Stimulated activated CD8-positive, alpha-beta memory T cell treated with anti-CD3 and anti-CD28 coated beads, Interleukin-4, amount 100 ng/mL, for 1 hour (primary cell): ENCODE data around the gene GAS2L3.
"Not testable (repeated sequence)": the region's sequence is repeated elsewhere in the genome, so short reads cannot be mapped to it uniquely, and the experiment has no call there.

ENCODE experiments used
- DNase-seq, 2 donors: peaks; one replicate each; pipeline ENCODE4 v3.0.0-alpha.2; 2020; ENCODE audit warnings: low read depth in 2 of 2, low spot score in 1 of 2

The GAS2L3 gene

GRCh38 chr12:100574187-100575074 is 947 bp downstream of the GAS2L3 start:
- no peak for DNase-seq

GRCh38 chr12:100576331-100577036 is 3.0 kb downstream of the GAS2L3 start:
- no peak for DNase-seq

GRCh38 chr12:100578923-100579322 is 5.4 kb downstream of the GAS2L3 start:
- DNase-seq, result no peak

GRCh38 chr12:100579844-100580243 is 6.4 kb downstream of the GAS2L3 start:
- DNase-seq, result no peak

GRCh38 chr12:100584256-100584655 is 10.8 kb downstream of the GAS2L3 start:
- DNase-seq, result no peak

GRCh38 chr12:100591979-100592378 is 18.5 kb downstream of the GAS2L3 start:
- DNase-seq, result no peak

GRCh38 chr12:100593490-100593889 is 20.0 kb downstream of the GAS2L3 start:
- DNase-seq, result no peak

GRCh38 chr12:100601626-100602025 is 28.1 kb downstream of the GAS2L3 start:
- no peak for DNase-seq

- DNase-seq, result not testable (repeated sequence)
Observed at GRCh38 chr12:100602997-100603396, 29.5 kb downstream of the GAS2L3 start.

- DNase-seq, result no peak
Observed at GRCh38 chr12:100608776-100609175, 35.3 kb downstream of the GAS2L3 start.

- DNase-seq, result no peak
Observed at GRCh38 chr12:100610666-100611430, 37.4 kb downstream of the GAS2L3 start.

- no peak for DNase-seq
Observed at GRCh38 chr12:100612606-100613005, 39.1 kb downstream of the GAS2L3 start.

GRCh38 chr12:100624571-100624970 is 51.1 kb downstream of the GAS2L3 start:
- no peak for DNase-seq

- no peak for DNase-seq
Observed at GRCh38 chr12:100632445-100632892, 59.0 kb downstream of the GAS2L3 start.

- DNase-seq, result not testable (repeated sequence)
Observed at GRCh38 chr12:100633082-100633785, 59.8 kb downstream of the GAS2L3 start.

- DNase-seq, result no peak
Observed at GRCh38 chr12:100643246-100643645, 69.8 kb downstream of the GAS2L3 start.

- DNase-seq, result no peak
Observed at GRCh38 chr12:100646896-100647295, 73.4 kb downstream of the GAS2L3 start.

- no peak for DNase-seq
Observed at GRCh38 chr12:100651108-100651507, 77.6 kb downstream of the GAS2L3 start.

GRCh38 chr12:100651694-100652093 is 78.2 kb downstream of the GAS2L3 start:
- no peak for DNase-seq

- no peak for DNase-seq
Observed at GRCh38 chr12:100652488-100652887, 79.0 kb downstream of the GAS2L3 start.

- DNase-seq, result no peak
Observed at GRCh38 chr12:100656141-100656540, 82.7 kb downstream of the GAS2L3 start.
